ACC112 (cell line): ENCODE measurements around the gene PRSS38.
"Not testable (repeated sequence)": the region's sequence is repeated elsewhere in the genome, so short reads cannot be mapped to it uniquely, and the experiment has no call there.

Experiments used
- H2AFZ ChIP-seq: fragments of 200-600 bp; sonication (generic); one replicate; pipeline ENCODE4 v1.6.0; 2017; ENCODE audit warnings: antibody characterized with exemption, low read length; ENCODE audit not compliant: unreplicated experiment
- H3K27ac ChIP-seq: fragments of 200-600 bp; sonication (generic); 2 replicates; pipeline ENCODE4 v1.5.1; 2014; ENCODE audit warnings: low read depth, mild to moderate bottlenecking, antibody characterized with exemption, low read length, moderate library complexity
- H3K27me3 ChIP-seq: fragments of 200-600 bp; sonication (generic); 2 replicates; pipeline ENCODE4 v1.6.1; 2014; ENCODE audit warnings: mild to moderate bottlenecking, antibody characterized with exemption, low read length, moderate library complexity, mixed read lengths; ENCODE audit not compliant: insufficient read depth
- H3K36me3 ChIP-seq: fragments of 200-600 bp; sonication (generic); 2 replicates; pipeline ENCODE4 v1.6.1; 2016; ENCODE audit warnings: mild to moderate bottlenecking, antibody characterized with exemption, low read length, moderate library complexity, mixed read lengths; ENCODE audit not compliant: insufficient read depth
- H3K4me1 ChIP-seq: fragments of 200-600 bp; sonication (generic); one replicate; pipeline ENCODE4 v1.6.1; 2016; ENCODE audit warnings: low read length, mixed read lengths; ENCODE audit not compliant: insufficient read depth, unreplicated experiment, control insufficient read depth
- H3K4me3 ChIP-seq: fragments of 200-600 bp; sonication (generic); 2 replicates; pipeline ENCODE4 v1.5.1; 2014; ENCODE audit warnings: mild to moderate bottlenecking, low read depth, low read length
- H3K79me2 ChIP-seq: fragments of 200-600 bp; sonication (generic); one replicate; pipeline ENCODE4 v1.6.0; 2016; ENCODE audit warnings: low read length; ENCODE audit not compliant: control insufficient read depth, unreplicated experiment, insufficient read depth

Gene PRSS38

DNA sequence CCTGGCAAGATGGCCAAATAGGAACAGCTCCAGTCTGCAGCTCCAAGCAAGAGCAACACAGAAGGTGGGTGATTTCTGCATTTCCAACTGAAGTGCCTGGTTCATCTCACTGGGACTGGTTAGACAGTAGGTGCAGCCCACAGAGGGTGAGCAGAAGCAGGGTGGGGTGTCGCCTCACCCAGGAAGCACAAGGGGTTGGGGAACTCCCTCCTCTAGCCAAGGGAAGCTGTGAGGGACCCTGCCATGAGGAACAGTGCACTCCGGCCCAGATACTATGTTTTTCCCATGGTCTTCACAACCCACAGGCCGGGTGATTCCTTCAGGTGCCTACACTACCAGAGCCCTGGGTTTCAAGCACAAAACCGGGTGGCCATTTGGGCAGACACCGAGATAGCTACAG lies 56.4 kb downstream of the PRSS38 start:
- not testable (repeated sequence) for H3K79me2 ChIP-seq, H3K27ac ChIP-seq, H3K36me3 ChIP-seq

DNA sequence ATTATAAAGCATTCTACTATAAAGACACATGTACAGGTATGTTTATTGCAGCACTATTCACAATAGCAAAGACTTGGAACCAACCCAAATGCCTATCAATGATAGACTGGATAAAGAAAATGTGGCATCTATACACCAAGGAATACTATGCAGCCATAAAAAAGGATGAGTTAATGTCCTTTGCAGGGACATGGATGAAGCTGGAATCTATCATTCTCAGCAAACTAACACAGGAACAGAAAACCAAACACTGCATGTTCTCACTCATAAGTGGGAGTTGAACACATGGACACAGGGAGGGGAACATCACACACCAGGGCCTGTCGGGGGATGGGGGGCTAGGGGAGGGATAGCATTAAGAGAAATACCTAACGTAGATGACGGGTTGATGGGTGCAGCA lies 62.3 kb downstream of the PRSS38 start:
- H3K4me3 ChIP-seq, H3K4me1 ChIP-seq, H3K27ac ChIP-seq, H3K79me2 ChIP-seq, H2AFZ ChIP-seq, H3K36me3 ChIP-seq: not testable (repeated sequence)
- peaks cover 48% of the 10 kb centered on the region for H3K27me3 ChIP-seq

More for the DNA sequence above, 56.4 kb downstream of the PRSS38 start:
- peaks cover 40% of the 10 kb centered on the region for H3K27me3 ChIP-seq
- not testable (repeated sequence) for H3K4me3 ChIP-seq, H3K4me1 ChIP-seq, H2AFZ ChIP-seq

DNA sequence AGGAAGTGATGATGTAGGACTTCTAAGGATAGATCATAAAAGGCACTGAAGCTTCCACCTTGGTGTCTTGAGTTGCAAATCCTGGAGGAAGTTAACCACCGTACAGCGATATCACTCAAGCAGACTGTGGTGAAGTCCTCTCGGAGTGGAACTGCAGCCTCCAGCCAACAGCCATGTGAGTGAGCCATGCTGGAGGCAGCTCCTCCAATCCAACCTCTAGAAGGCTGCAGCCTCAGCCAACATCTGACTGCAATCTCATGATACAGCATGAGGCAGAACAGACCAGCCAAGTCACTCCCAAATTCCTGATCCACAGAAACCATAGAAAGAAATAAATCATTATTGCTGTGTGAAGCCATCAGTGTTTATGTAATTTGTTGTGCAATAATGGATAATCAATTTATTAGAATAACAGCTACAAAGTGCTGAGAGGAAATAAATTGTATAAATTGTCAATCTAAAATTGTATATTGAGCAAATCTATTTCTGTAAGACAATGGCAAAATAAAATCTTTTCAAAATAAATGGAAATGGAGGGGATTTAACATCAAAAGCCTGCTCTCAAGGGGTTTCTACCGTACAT lies 65.0 kb downstream of the PRSS38 start:
- H3K4me1 ChIP-seq, result peaks cover 3% of the 10 kb centered on the region
- H3K27ac ChIP-seq, result no peak overlapping the region
- H3K4me3 ChIP-seq, result no peak overlapping the region
- no peaks in the 10 kb centered on the region for H3K36me3 ChIP-seq
- peaks cover 40% of the 10 kb centered on the region for H3K27me3 ChIP-seq
- no peaks in the 10 kb centered on the region for H3K79me2 ChIP-seq
- H2AFZ ChIP-seq, result no peak overlapping the region

DNA sequence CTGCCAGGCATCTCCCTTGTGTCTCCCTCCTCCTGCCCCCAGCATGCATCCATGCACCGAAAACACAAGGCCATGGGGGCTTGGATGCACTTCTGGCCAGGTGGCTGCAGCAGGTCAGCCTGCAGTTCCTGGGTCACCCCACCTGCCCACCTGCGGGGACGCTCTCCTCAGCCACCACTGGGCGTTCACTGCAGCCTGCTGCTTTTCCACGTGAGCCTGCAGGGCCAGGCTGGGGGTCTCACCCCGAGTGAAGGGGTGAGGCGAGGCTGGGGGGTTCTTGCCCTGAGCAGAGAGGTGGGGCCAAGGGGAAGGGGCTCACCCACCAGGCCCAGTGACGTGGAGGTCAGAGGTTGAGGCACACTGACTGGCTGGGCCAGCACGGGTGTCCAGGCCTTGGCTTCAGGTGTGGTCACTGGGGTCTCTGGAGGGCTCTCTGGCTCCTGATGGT lies 67.6 kb downstream of the PRSS38 start:
- no peak overlapping the region for H3K27ac ChIP-seq

DNA sequence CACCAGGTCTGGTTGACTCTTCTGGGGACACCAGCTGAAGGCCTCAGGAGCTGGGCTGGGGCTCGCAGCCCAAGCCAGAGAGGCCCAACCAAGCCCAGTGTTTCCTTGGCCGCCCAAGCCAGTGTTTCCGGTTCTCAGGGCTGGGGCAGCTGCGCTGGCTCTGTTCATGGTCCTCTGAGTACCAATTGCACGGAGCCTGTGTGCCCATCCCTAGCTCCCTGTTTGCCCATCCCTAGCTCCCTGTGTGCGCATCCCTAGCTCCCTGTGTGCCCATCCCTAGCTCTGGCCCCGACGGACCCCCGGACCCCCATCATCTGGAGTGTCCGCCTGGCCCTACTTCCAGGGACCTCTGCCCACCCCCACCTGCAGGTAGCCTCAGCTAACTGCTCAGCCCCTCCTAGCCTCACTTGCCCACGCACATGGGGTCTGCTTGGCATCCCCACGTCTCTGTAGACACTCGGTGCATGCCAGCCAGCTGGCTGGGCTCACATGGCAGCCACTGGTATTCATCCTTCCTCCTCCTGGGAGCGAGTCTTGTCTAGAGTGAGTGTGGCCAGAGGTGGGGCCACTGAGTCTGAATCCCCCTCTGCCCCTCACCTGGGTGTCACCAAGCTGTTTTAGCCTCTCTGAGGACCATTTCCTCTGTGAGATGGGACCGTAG lies 68.3 kb downstream of the PRSS38 start:
- Histone ChIP-seq H3K27ac (no peak overlapping the region), H2AFZ (no peak overlapping the region), H3K4me3 (no peak overlapping the region), H3K79me2 (no peaks in the 10 kb centered on the region), H3K27me3 (peaks cover 42% of the 10 kb centered on the region), H3K4me1 (peaks cover 9% of the 10 kb centered on the region), H3K36me3 (no peaks in the 10 kb centered on the region)

More for the DNA sequence above, 67.6 kb downstream of the PRSS38 start:
- Histone ChIP-seq H3K36me3 (no peaks in the 10 kb centered on the region), H3K27me3 (peaks cover 47% of the 10 kb centered on the region), H3K4me1 (peaks cover 9% of the 10 kb centered on the region), H3K4me3 (no peak overlapping the region), H2AFZ (no peak overlapping the region), H3K79me2 (no peaks in the 10 kb centered on the region)

DNA sequence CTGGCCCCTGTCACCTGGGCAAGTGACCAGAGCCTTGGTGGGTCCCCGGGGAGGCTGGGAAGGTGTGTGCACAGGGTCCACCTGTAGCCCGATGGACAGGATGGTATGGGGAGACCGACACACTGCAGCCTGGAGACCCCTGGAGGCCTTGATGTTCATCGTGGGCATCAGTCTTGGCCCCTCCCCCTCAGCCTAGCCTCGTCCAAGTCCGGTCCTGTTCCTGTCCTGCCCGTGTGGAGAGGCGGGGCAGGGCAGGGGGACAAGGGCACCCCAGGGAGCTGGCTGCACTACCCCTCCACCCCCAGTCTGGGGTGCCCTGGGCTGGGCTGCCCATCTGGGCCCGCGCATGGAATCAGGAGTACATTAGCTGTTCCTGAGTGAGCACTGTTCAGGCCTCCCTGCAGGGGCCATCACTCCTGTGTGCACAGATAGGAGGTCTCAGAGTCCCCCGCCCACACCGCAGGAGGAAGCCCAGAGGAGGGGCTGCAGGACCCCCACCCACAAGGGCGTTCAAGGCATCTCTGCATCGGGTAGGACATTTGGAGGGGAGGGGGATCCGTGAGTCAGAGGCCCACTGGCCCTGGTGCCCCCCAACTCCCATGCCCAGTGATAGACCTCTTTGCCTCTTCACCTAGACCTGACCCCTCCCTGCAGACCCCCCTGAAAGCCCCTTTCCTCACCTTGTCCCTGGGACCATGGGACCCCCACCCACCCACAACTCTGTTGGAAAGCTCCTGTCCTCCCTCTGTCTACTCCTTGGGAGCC lies 69.1 kb downstream of the PRSS38 start:
- H3K36me3 ChIP-seq, result no peaks in the 10 kb centered on the region
- peaks cover 9% of the 10 kb centered on the region for H3K4me1 ChIP-seq
- peaks cover 34% of the 10 kb centered on the region for H3K27me3 ChIP-seq
- no peak overlapping the region for H3K4me3 ChIP-seq
- H3K27ac ChIP-seq, result no peak overlapping the region
- H2AFZ ChIP-seq, result no peak overlapping the region
- H3K79me2 ChIP-seq, result no peaks in the 10 kb centered on the region

DNA sequence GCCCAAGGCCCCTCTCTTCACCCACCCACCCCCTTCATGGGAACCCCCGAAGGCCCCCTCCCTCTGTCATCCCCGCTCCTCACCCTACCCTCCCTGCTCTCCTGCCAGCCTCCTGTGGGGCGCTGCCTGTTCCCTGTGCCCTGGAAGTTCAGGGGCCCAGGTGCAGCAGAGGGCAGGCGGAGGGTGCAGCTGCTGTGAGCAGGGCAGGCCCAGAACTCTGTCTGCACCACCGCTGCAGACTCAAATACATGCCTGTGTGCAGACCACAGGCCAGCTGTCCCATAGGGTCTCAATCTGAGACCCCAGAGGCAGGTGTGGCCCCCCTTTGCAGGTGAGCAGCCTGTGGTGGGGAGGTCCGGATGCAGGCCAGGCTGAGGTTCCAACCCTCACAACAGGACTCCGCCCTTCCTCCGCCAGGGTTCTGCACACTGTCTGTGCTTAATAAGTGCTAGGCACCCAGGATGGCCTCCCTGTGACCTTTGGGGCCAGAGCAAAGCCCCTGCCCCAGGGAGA lies 69.7 kb downstream of the PRSS38 start:
- H3K4me1 ChIP-seq, result peaks cover 9% of the 10 kb centered on the region
- H3K27ac ChIP-seq, result no peak overlapping the region
- H3K4me3 ChIP-seq, result no peak overlapping the region
- H3K27me3 ChIP-seq, result peaks cover 28% of the 10 kb centered on the region
- H3K79me2 ChIP-seq, result no peaks in the 10 kb centered on the region
- H3K36me3 ChIP-seq, result no peaks in the 10 kb centered on the region
- H2AFZ ChIP-seq, result peak overlapping the region; percentile 53

DNA sequence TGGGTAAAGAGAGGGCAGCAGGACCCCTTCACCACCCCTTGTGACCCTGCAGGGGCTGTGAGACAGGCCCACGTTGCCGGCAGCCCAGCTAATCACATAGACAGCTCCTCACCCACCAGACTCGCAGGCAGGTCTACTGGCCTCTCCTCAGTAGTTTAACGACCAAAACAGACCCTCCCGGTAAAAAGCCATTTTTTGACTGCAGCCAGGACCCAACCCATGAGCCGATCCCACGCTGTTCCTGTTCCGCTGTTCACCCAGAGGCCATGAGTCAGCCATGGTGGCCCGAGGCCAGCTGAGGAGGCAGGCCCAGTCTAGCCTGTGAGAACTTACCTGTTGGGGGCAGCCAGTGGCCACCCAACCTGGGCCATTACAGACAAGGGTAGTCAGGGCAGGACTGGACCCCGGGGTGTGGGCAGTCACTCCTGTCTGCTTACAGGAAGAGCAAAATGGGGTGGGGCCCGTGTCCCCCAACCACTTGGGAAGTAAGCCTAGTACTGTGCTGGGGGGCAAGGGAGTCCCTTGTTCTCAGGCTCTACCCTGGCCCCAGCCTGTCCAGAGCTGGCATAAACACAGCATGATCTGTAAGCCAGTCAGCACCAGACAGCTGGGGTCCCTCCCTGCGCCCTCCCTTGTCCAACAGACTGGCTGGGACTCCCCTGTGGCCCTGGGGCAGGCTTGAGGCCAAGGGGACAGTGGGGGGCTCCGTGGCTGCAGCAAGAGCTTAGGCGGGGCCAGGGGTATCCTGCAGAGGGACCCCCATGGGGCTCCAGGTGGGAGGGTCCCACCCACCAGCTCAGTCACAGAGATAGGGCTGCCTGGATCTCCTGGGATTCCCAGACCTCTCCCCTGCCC lies 70.4 kb downstream of the PRSS38 start:
- no peaks in the 10 kb centered on the region for H3K36me3 ChIP-seq
- peak overlapping the region; percentile 53 for H2AFZ ChIP-seq
- no peak overlapping the region for H3K27ac ChIP-seq

DNA sequence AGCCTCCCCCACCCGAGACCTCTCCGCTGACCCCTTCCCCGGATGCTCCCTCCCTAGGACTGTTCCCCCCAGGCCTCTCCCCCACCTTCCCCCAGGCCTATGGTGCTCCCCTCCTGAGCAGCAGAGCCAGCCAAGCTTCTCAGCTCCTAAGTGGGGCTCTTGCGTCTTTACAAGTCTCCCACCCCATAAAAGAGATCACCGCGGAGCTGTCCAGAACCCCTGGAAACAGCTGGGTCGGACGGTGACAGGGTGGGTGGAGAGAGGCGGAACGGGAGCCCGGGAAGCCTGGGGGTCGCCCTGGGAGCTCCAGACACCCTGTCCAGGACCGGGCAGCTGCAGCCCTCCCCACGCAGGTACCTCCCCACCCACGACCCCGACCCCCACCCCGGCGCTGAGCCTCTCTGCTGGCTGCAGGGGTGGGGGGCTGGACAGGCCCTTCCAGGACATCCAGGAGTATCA lies 71.1 kb downstream of the PRSS38 start:
- Histone ChIP-seq H3K4me3 (no peak overlapping the region), H3K27ac (no peak overlapping the region), H3K27me3 (peaks cover 14% of the 10 kb centered on the region), H3K79me2 (no peaks in the 10 kb centered on the region), H3K4me1 (peaks cover 9% of the 10 kb centered on the region), H2AFZ (no peak overlapping the region), H3K36me3 (no peaks in the 10 kb centered on the region)

More for the DNA sequence above, 70.4 kb downstream of the PRSS38 start:
- peaks cover 9% of the 10 kb centered on the region for H3K4me1 ChIP-seq
- no peaks in the 10 kb centered on the region for H3K79me2 ChIP-seq
- H3K27me3 ChIP-seq, result peaks cover 21% of the 10 kb centered on the region
- H3K4me3 ChIP-seq, result 0 out of 2 replicates have a peak overlapping the region, but pooled peaks have one; percentile 32
